GM12873 (cell line): ENCODE data around the gene AQP3.

Experiments
- CTCF ChIP-seq: IDR thresholded peaks from 2 replicates; pipeline ENCODE4 v1.5.1; 2012; ENCODE audit warnings: low read depth, mild to moderate bottlenecking, moderate library complexity, low read length, control low read depth; ENCODE audit not compliant: insufficient read depth; ENCODE audit errors: missing control alignments

The AQP3 gene

GRCh38 chr9:33443047-33443446 is 4.3 kb downstream of the AQP3 start:
- no peak for TF ChIP-seq CTCF

- TF ChIP-seq CTCF = no peak
Measured at GRCh38 chr9:33442125-33442524, 5.3 kb downstream of the AQP3 start.

DNA sequence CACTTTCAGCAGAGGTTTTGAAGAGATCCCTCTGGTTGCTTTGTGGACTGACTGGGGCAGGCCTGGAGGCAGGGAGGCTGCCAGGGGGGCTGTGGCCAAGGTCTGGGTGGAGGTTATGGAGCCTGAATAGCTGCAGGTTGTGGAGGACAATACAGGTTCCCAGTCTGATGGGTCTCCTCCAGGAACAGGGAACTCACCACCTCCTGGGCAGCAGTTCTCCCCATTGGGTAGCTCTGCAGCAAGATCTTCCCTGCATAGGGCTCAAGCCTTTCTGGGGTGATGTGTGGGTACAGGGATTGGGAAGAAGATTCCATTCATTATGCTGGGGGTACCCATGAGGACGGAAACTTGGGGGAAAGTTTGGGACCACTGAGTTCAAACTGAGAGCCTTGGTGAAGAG is 6.8 kb downstream of the AQP3 start:
- TF ChIP-seq CTCF = no peak

- no peak for TF ChIP-seq CTCF
Measured at GRCh38 chr9:33440204-33440603, 7.2 kb downstream of the AQP3 start.

GRCh38 chr9:33439731-33440130 is 7.7 kb downstream of the AQP3 start:
- TF ChIP-seq CTCF = no peak

- no peak for TF ChIP-seq CTCF
Measured at GRCh38 chr9:33438926-33439680, 8.3 kb downstream of the AQP3 start.

GRCh38 chr9:33437898-33438297 is 9.5 kb downstream of the AQP3 start:
- TF ChIP-seq CTCF = no peak

DNA sequence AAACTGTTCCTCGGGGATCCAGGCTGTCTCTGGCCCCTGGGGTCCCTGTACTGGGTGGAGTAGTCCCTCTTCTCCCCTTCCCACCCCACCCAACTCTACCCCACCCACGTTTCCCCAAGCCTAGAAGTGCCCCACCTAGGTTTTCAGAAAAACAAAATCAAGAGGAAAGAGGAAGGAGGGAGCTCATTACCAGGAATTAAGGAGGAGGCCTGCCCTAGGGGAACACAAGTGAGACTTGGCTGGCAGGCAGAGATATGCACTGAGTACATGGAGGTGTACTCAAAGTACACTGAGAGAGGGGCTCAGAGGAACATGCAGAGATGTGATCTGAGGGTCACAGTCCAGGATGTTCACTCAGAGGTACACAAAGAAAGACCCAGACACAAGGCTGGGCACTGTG is 10.2 kb downstream of the AQP3 start:
- TF ChIP-seq CTCF = no peak
